ENCODE results near the gene BMPR1A.
"Not testable (repeated sequence)": the region's sequence is repeated elsewhere in the genome, so short reads cannot be mapped to it uniquely, and the experiment has no call there.

BMPR1A gene

DNA sequence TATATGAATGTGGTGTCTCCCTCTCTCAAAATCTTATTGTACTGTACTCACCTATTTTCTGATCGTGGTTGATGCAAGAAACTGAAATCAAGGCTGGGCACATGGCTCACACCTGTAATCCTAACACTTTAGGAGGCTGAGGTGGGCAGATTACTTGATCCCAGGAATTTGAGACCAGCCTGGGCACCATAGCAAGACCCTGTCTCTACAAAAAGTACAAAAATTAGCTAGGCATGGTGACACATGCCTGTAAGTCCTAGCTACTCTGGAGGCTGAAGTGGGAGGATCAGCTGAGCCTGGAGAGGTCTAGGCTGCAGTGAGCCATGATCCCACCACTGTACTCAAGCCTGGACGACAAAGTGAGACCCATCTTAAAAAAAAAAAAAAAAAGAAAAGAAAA lies 185.0 kb downstream of the BMPR1A start:
- DNase-seq (ENCODE audit: low read depth in 2 of 2), result no peak

DNA sequence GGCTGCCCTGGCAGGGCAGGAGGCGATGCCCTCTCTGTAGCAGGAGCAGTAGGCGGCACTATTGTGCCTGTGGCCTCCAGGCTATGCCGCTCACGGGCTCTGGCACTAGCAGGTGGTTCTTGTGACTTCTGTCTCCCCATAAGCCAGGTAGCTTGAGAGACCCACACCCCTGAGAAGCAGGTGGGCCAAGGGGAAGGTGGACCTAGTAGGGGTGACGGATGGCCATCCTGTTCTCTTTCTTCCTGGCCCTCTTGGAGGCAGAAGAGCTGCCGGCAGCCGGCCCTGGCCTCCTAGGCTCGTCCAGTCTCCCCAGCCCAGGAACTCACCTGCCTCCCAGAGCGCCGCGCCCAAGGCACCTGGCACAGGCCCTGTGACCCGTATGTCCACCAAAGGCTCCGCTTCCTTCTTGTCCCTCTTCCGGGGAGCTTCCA lies 185.6 kb downstream of the BMPR1A start:
- DNase-seq (ENCODE audit: low read depth in 2 of 2), result no peak

DNA sequence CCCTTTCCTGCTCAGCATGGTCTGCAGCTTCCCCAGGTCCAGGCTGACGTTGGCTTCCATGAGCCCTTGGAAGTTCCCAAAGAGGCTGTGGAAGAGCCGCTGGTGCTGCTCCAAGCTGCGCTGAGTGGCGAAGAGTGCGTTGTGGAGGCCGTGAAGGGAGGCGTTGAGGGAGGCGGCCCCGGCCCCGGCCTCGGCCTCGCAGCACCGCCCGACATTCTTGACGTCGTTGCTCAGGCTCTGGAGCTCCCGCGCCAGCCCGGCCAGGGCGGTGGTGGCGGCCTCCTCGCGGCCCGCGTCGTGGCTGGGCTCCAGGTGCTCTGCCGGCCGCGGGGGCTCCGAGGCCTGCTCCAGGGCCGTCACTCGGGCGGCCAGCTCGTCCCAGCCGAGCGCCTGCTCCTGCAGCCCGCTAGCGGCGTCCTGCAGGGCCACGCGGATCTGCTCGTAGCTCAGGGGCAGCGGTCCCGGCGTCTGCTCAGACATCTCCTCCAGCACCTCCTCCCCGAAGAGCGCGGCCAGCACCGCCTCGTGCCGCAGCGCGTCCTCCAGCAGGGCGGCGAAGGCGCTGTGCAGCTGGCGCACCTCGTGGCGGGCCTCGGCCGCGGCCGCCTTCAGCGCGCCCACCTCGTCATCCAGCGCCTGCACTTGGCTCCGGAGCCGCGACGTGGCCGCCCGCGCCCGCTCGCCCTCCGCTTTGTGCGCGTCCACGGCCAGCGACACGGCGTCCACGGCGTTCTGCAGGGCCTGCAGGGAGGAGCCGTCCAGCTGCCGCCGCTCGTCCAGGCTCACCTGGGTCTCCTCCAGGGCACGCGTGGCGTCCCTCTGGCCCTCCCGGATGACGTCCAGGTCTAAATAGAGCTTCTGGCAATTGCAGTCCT lies 186.3 kb downstream of the BMPR1A start:
- no peak for DNase-seq (ENCODE audit: low read depth in 2 of 2)

DNA sequence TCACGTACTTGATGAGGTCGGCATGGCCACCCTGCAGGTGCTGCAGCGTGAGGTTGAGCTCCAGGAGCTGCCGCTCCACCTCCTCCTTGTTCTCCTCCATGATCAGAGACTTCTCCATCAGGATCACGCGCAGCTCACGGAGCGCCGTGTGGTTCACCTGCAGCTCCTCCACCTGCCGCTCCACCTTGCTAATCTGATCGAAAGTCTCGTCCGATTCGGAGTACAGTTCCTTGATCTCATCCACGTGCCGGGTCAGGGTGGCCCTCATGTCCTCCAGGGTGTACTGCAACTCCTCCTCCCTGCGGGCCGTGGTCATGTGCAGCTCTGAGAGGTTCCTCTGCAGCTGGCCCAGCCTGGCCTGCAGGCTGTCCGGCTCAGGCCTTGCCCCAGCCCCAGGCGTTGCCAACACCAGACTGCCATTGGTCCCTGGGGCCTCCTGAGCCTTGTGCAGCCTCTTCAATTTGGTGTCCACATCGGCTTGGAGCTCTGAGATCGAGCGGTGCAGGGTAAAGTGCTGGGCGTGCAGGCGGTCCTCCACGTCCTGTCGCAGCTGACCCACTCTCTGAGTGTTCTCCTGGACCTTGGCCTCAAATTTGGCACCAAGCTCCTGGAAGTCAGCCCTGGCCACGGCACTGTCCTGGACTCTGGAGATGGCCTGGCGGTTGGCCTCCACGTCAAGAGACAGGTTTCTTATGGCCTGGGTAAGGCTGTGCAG lies 187.1 kb downstream of the BMPR1A start:
- no peak for DNase-seq (ENCODE audit: low read depth in 2 of 2)

DNA sequence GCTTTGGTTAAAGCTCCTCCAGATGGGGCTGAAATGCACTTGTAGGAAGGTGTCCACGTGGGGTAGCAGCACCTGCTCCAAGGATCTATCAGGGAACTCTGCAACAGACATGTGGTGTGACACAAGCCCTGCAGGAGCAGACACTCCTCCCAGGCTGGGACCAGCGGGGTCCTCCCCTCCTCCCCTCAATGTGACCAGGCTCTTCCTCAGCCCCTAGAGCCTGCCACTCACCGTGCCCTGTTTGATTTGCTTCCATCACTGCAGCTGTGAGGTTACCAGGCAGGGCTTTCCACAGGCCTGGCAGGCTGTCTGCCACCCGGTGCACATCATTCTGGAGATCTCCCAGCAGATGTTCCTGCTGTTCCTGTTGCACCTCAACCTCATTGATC lies 187.6 kb downstream of the BMPR1A start:
- DNase-seq (ENCODE audit: low read depth in 2 of 2), result no peak

DNA sequence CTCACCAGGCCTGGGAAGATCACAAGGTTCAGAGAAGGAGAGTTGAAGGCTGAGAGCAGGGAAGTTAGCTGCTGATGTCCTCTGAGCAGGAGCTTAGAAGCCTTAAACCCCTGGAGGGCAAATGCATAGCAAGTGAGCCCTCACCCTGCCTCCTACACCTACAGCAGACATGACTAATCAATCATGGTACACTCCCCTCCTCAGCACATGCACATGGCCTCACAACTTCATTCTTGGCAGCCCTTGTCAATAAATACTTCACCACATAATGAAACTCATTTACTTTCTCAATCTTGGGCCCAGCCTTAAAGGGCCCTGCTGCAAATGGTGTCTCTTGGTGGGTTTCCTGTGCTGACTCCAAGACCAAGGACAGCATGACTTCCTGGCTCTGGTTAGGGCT lies 188.1 kb downstream of the BMPR1A start:
- no peak for DNase-seq (ENCODE audit: low read depth in 2 of 2)

DNA sequence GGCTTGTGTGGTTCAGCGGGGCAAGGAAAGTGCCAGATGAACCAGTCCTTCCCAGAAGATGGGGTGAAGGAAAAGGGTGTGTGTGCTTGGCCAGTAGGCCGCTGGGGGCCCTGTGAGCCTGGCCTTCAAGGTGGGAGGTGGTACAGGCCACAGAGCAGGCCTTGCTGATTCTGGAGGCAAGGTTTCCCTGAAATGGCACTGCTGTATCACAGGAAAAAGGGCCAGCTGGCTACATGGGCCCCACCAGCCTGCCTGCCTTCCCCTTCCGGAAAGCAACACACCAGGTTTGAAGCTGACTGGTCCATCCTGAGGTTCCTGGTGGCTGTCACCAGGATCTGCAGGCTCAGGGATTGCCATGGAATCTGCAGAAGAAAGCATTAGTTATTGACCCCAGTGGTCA lies 188.5 kb downstream of the BMPR1A start:
- no peak for DNase-seq (ENCODE audit: low read depth in 2 of 2)

DNA sequence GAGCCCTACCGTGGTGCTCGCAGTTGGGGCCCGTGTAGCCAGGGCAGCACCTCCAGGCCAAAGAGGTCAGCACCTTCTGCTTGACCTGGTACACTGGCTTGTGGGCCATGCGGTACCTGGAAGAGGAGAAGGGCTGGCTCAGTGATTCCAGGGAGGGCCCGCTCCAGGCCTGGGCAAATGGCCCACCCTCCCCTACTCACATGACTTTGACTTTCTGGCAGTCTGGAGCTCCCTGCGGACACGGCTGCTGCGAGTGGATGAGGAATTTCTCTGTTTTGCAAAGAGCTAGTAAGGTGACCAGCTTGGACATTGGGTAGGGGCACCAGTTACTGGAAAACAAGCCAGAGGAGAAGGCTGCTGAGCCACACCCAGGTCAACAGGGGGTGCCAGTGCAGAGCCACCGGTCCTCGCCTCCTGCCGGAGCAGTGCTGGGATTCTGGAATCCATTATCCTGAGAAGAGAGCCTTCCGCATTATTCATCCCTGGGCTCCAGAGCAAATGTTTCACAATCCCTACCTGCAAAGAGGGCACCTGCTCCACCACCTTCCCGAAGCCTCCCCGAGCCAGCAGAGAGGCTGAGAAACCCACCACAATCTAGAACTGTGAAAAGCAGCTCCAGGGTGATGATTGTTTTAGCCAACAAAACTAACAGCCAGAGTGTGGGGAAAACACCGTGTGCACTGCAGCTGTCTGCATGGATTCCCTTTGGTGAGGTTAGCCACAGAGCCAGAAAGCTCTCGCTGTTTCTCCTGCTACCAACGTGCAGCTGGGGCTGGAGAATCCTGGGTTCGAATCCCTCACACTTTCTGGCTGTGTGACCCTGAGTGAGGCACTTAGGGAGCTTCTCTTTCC lies 189.2 kb downstream of the BMPR1A start:
- DNase-seq (ENCODE audit: low read depth in 2 of 2), result no peak

DNA sequence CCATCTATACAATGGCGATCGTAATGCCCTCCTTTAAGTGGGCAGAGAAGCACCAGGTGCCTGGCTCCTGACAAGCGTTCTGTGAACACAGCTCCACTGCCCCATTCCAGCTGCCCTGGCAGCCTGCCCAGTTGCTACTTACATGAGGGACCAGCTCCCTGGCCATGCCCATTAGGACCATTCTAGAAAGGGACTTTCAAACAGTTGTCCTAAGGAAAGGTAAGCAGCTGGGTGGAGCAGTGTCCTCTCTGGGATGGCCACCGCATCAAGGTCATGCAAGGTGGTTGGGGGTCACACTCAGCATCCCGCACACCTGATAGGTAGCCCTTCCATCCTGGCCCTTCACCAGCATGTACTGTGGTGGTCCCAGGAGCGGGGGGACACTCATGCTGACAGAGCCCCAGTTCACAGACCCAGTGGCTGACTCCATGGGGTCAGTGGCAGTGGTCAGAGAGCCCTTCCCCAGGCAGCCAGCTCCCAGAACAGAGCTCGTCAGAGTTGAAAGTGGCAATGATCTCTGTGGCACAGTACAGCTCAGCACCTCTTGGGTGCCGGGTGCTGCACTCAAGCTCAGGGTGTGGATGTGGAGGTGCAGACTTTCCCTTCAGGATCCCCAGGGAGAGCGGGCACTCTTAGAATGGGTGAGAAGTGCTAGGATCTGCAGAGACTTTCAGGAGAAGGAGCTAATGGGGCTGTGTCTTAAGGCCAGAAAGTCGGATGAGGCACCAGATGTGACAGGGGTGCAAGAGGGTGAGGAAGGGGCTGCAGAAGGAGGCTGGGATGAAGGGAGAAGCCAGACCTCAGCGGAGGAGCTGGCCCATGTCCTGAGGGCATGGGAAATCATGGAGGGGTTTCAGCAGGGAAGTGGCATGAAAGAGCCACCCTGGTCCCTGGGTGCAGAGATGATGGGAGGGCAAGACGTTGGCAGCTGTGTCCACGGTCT lies 190.1 kb downstream of the BMPR1A start:
- no peak for DNase-seq (ENCODE audit: low read depth in 2 of 2)

DNA sequence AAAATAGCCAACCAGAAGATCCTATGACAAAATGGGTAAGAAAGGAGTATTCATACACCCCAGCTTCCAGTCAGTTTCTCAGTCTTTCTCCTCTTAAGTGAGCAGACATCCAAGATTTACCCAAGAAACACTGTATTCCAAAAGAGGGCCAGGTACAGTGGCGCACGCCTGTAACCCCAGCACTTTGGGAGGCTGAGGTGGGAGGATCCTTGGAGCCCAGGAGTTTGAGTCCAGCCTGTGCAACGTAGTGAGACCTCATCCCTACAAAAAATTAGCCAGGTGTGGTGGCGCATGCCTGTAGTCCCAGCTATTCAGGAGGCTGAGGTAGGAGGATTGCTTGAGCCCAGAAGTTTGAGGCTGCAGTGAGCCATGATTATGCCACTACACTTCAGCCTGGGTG lies 191.4 kb downstream of the BMPR1A start:
- DNase-seq (ENCODE audit: low read depth in 2 of 2), result not testable (repeated sequence)

DNA sequence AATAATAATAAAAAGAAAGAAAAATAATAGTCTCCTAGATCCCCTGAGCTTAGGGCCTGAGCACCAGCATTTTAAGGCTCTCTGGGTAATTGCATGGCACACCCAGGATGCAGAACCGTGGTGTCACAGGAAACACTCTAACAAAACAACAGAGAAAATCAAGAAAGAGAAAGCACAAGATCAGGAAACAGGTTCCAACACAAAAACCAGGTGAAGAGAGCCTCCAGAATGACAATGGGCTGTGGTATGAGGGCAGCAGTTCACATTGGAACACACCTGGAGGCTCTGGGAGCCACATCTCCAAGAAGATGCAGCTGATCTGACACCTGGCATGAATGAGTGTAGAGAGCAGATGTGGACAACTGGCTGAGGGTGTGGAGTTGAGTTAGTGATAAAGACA lies 193.9 kb downstream of the BMPR1A start:
- no peak for DNase-seq (ENCODE audit: low read depth in 2 of 2)

DNA sequence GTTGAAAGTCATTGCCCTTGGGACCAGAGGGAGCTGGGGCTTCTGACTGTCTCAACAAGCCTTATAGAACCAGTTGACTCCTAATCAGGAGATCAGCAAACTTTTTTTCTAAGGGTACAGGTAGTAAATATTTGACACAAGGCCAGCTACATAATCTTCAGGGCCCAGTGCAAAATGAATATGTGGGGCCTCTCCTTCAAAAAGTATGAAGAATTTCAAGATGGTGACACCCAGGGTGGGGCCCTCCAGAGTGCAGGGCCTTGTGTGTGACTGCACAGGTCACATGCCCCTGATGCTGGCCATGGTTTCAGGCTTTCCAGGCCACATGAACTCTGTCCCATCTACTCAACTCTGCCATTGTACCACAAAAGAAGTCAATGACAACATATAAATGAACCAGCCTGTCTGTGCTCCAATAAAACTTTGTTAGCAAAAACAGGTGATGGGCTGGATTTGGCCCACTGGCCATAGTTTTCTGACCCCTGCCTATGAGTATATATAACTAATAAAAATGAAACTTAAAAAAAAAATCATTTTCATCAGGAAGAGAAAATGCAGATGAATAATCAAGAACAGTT lies 194.9 kb downstream of the BMPR1A start:
- no peak for DNase-seq (ENCODE audit: low read depth in 2 of 2)

DNA sequence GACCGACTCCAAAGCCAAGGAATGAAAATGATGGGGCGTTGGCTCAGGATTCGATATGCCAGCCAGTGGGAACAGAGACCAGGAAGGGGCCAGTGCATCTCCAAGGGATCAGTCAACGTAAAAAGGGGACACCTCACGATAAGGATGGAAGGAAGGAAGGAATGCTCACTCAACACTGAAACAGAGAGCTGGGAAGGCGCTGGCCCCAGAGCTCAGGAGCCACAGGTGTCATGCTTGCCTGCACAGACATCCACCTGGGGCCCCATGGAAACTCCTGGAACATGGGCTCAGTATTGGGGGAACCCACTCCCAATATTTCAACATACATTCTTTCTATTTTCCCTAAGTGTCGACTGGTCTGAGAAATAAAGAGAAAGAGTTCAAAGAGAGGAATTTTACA lies 195.7 kb downstream of the BMPR1A start:
- DNase-seq (ENCODE audit: low read depth in 2 of 2), result no peak

DNA sequence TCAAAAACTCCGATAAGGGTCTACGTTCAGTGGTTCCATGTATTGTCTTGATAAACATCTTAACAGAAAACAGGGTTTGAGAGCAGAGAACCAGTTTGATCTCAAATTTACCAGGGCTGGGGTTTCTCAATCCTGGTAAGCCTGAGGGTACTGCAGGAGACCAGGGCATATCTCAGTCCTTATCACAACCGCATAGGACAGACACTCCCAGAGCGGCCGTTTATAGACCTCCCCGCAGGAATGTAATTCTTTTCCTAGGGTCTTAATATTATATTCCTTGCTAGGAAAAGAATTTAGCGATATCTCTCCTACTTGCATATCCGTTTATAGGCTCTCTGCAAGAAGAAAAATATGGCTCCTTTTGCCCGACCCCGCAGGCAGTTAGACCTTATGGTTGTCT lies 196.3 kb downstream of the BMPR1A start:
- DNase-seq (ENCODE audit: low read depth in 2 of 2), result not testable (repeated sequence)

DNA sequence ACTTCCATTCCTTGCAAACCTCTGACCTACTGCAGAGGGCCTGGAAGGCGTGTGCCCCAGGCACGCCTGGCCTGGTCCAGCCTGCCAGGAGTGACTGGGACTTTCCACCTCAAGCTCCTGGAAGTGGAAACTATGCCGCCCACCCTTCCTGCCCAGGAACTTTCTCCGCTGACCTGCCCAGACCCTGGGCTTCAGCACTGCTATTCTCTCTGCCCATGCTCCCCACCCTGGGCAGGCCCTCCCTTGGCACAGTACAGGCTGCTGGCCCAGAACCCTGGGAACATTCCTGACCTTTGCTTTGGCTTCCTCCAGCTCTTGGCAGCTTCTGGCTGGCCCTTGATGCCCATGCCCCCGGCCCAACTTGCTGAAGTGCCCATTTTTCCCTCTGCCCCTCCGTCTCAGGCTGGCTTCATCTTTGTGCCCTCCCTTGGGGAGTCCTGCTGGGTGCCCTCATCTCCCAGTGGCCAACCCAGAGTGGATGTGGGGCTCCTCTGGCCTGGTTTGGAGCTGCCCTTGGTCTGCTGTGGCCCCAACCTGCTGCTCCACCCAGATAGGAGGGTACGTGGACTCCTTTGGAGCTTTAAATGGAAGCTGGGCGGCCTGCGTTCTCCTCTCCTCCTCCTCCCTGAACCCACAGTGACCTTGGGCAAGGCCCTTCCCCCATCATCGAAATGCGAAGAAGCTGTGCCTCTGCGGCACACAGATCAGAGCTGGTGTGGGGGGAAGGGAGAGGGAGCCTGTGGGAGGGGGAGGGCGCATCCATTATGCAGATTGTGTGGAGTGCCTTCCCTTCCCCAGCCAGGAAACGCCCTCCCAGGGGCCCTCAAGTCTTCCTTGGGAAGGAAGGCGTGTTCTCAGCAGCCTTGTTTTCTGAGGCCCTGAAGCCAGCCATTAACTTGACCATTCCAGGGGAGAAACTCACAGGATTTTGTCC lies 197.6 kb downstream of the BMPR1A start:
- DNase-seq (ENCODE audit: low read depth in 2 of 2), result no peak

DNA sequence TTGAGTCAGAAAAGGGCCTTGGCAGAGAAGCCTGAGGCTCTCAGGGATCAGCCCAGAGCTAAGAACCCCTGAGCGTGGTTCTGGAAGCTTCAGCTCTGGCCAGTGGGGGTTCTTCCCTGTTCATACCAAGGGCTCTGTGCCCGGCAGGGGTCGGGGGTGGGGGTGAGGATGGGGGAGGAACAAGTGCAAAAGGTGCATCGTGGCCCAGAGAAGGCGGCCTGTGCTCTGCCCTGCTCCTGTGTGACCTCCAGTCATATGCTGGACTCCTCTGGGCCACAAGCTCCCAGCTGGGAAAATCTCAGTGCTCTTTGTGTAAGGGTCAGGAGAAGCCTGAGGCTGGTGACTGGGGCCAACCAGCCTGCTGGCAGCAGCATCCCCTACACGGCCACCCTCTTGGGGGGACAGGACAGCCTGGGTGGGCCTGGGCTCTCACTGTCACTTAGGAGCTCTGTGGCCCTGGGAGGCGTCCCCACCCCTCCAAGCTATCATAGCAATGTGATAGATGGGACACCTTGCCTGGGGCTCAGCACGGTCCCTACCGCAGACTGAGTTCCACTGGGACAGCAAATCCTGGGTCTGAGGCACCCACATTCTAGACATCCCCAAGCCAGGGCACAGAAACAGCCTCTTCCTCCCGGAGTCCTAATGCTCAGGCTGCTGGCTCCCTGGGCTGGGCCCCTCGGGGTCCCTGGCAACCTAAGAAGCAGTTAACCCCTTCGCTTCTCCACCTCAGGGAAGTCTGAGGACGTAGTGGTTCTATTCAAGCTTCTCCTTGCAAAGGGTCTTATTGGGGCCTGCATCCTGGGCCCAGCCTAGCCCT lies 198.5 kb downstream of the BMPR1A start:
- no peak for DNase-seq (ENCODE audit: low read depth in 2 of 2)

DNA sequence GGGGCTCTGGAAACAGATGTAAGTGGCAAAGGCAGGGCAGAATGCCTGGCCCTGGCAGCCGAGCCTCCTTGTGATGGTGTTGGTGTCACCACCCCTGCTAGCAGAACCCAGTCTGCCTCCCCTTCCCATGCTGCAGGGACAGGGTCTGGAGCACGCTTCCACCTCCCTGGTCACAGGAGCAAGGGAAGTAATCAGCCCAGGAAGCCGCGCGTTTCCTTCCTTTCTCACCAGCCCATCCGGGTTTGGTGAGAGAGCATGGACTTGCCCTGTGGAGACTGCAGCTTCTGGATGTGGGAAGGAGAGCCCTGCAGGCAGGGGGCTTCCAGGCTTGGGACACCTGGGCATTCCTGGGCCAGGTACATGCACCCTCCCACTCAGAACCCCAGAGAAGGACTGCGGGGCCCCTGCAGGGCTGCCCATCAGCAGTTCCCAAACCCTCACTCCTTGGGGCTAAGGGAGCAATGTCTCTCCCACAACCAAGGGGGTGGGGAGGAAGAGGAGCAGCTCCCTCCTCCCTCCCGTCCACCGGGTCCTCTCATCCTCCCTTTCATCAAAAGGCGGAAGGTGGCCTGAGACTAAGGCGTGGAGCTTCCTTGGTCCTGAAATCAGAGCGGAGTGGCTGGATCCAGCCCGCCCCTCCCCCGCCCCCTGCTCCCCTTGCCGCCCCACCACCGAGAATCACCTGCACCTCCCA lies 199.2 kb downstream of the BMPR1A start:
- DNase-seq (ENCODE audit: low read depth in 2 of 2), result no peak

DNA sequence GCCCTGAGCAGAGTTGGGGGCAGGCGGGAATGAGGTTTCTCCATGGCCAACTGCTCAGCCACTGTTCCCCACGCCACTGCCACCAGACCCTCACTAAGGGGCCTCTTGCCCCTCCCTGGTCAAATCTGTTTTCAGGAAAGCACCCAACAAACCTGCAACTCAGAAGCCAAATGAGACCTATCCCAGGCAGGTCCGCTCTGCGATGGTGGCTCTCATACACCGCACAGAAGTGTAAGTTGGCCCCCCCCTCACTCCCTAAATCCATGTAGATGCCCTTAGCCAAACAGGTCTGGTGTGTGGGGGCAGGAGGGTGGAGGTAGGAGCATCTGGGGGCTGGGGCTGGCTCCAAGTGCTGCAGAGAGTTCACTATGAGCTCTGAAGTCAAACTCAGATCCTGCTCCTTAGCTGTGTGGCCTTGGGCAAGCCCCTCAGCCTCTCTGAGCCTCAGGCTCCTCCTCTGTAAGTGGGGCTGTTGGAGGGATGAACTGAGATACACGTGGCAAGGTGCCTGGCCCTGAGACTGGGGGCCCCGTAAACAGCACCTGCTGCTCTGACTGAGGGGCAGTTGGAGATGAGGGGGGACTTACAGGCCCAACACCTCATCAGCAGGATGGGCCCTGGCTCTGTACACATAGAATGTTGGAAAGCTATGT lies 199.9 kb downstream of the BMPR1A start:
- no peak for DNase-seq (ENCODE audit: low read depth in 2 of 2)
